ENCODE measurements around the gene DCST1.
"Not testable (repeated sequence)": the region's sequence is repeated elsewhere in the genome, so short reads cannot be mapped to it uniquely, and the experiment has no call there.

The DCST1 gene

DNA sequence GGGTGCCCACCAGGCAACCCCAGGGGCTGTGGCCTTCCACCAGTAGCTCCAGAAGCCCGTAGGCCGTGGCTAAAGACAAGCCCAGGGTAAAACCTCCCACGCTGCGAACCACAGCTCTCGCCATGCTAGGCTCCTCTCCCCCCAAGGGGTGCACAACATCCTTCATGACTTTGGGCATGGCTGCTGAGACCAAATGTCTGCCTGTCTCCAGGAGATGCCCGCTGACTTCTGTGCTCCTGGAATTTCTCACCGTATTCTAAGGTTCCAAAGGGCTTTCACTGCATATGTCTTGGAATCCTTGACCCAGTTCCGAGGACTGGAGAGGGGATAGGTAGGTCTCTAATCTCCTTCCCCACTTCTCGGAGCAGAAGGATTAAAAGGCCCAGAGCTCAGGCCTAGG is at the start of gene DCST1, which contains the start of gene DCST2:
Gene DCST1, plus strand, starts transcription at position 301 of the 400 bp plus-strand sequence. CDS start 213 bp downstream, outside the sequence.
Gene DCST2, minus strand, starts transcription at position 258 of the 400 bp plus-strand sequence. Its CDS starts 80 bp downstream, at position 178.
- DNase-seq: no peak

DNA sequence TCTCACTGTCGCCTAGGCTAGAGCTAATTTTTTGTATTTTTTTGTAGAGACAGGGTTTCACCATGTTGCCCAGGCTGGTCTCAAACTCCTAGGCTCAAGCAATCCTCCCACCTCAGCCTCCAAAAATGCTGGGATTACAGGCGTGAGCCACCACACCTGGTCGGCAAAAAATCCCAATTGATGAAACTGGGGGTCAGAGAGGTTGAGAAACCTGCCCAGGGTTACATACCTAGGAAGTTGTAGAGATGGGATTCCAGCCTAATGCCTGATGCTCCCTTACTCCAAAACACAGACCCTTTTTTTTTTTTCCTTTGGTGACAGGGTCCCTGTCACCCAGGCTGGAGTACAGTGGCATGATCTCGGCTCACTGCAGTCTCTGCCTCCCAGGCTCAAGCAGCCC is 46.9 kb upstream of the DCST1 start:
- DNase-seq: not testable (repeated sequence)

- DNase-seq: no peak
These were observed 46.3 kb upstream of the DCST1 start for GRCh38 chr1:154987326-154987725.

- DNase-seq: no peak
These were observed 45.3 kb upstream of the DCST1 start for GRCh38 chr1:154988058-154988954.

DNA sequence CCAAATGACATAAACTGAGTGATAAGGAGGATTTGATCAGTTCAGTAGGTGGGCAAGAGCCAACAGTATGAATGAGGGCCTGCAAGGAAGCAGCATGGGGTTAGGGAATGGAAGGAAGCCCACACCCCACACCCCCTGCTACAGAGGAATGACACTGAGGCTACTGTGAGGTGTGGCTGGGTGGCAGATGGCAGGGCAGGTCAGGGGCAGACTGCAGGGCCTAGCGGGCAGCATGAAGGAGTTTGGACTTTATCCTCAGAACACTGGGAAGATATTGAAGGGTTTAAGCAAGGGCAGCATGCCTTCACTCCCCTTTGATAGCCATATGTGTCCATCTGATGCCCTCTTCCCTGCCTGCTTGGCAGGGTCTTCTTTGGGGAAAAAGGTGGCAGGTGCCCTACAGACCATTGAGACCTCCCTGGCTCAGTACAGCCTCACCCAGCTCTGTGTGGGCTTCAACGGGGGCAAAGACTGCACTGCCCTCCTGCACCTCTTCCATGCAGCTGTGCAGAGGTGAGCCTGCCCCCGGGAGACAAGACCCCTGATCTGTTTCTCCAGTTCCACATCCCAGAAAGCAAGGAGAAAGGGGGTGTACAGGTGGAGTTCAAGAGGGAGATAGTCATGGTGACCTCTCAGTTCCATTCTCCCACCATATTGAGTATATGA is 44.3 kb upstream of the DCST1 start:
- no peak for DNase-seq

DNA sequence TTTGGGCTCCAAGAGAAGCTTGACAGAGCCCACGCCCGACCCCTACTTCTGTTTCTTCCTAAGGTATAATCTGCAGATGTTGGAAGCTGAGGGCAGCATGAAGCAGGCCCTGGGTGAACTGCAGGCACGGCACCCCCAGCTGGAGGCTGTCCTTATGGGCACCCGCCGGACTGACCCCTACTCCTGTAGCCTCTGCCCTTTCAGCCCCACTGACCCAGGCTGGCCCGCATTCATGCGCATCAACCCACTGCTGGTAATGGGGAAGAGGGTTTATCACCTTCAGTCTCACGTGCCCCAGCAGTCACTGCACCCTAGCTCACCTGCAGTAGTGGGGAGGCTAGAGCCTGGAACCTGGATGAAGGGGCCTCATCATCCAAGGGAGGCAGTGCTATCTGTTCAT is 43.3 kb upstream of the DCST1 start:
- no peak for DNase-seq

DNA sequence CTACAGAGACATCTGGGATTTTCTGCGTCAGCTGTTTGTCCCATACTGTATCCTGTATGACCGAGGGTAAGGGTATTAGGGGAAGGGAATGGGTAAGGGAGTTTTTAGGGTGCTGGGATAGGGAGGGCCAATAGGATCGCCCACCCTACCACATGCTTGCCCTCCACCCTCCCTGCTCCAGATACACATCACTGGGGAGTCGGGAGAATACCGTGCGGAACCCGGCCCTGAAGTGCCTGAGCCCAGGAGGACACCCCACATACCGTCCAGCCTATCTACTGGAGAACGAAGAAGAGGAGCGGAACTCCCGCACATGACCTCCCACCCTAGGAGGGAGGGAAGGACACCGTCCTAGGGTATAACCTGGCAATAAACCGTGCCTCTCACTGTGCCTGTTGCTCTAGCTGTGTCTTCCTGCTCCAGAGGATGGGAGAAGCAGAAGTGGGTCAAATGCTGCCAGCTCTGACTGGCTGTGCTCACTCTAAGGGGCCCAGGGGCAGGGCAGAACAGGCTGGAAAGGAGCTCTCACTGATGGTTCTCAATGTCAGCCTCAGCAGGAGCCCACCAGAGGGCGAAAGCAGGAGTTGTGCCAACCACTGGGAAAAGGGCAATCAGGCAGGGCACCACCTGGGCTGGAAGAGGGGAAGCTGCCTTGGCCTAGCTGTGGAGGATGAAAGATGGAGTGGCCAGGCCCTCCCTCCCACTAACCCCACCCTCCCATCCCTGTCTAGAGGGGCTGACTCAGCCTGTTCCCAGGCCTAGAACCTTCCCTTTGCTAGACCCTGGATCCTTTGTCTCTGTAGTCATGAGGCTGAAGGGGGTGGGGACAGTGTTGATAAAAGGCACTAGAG is 40.7 kb upstream of the DCST1 start:
- DNase-seq: no peak

DNA sequence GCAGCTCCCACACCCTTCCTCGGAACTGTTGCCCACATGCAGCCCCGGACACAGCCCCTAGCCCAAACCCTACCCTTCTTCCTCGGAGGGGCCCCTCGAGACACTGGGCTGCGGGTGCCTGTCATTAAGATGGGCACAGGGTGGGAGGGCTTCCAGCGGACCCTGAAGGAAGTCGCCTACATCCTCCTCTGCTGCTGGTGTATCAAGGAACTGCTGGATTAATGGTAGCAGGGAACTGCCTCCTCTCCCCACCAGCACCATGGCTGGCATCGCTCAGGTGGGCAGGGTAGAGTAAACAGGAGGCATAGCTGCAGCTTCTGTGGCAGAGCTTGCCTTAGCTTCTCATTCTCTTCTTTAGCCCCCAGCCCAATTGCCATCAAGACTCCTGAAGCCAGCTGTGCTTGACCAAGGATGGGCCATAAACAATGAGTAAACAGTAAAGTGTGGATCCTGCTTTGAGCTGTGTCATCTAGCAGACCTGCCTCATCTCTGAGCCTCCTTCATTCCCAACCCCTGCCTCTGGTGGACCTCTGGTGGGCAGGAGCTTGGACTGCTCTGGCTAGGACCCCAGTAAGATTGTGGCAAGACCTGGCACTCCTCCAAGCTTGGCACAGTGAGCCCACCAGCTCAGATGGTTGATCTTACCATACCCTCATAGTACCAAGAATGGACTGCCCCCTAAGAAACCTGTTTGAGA is 39.9 kb upstream of the DCST1 start, which contains the start of gene LENEP:
Gene LENEP, plus strand, starts transcription at position 15 of the 697 bp plus-strand sequence. Its CDS starts 22 bp downstream, at position 37.
- DNase-seq: no peak

DNA sequence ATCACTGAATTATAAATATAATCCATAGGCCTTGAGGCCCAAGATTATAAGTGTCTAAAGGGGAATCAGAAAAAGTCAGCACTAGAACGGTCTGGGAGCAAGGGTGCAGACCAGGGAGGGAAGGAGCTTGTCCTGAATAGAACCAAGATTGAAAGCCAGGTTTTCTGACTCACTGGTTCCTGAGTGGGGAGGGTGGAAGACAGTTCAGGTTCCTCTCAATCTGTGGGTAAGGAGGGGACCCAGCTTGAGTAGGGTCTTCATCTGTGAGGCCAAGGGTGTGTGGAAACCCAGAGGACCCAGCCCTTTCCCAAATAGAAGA is 39.4 kb upstream of the DCST1 start:
- DNase-seq: no peak

DNA sequence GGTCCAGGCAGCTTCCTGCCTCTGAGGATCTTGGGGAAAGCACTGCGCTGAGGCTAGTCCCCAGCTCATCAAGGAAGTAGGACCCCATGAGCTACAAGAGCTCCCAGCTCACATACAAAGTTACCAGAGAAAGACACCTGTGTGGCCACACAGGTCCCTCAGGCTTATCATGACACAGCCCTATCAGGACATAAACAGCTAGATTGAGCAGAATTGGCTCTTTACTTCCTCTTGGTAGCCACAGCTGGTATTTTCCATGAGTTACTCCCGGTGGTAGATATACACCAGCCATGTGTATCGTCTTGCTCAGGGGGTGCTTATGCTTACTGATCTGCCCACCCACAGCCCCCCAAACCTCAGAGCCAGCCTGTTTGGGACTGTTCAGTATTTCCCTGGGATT is 39.0 kb upstream of the DCST1 start:
- DNase-seq: no peak

- not testable (repeated sequence) for DNase-seq
These were observed 38.2 kb upstream of the DCST1 start for GRCh38 chr1:154995301-154995983.

DNA sequence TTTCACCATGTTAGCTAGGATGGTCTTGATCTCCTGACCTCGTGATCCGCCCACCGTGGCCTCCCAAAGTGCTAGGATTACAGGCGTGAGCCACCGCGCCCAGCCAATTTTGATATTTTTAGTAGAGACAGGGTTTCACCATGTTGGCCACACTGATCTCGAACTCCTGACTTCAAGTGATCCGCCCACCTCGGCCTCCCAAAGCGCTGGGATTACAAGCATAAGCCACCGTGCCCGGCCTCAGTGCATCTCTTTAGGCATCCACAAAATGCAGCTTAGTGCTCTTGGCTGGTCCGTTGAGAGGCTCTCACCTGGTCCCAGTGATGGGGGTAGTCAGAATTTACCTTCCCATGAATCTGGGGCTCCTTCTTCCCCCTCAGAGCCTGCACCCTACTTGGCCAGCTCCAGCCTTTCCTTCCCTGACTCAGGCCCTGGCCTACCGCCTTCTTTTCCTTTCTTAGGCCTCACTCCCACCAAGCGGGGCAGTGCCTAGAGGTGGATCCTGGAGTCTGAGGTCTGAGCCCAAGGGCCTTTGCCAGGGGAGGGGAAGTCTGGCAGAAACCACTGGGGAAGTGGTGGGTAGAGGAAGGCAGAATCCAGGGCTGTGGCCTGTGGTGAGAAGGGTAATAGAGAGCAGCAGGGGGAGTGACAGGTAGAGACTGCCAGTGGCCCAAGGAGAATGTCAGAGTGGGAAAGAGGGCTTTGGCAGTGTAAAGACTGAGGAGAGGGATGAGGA is 36.5 kb upstream of the DCST1 start:
- DNase-seq: no peak

- no peak for DNase-seq
These were observed 35.3 kb upstream of the DCST1 start for GRCh38 chr1:154998201-154998780.

DNA sequence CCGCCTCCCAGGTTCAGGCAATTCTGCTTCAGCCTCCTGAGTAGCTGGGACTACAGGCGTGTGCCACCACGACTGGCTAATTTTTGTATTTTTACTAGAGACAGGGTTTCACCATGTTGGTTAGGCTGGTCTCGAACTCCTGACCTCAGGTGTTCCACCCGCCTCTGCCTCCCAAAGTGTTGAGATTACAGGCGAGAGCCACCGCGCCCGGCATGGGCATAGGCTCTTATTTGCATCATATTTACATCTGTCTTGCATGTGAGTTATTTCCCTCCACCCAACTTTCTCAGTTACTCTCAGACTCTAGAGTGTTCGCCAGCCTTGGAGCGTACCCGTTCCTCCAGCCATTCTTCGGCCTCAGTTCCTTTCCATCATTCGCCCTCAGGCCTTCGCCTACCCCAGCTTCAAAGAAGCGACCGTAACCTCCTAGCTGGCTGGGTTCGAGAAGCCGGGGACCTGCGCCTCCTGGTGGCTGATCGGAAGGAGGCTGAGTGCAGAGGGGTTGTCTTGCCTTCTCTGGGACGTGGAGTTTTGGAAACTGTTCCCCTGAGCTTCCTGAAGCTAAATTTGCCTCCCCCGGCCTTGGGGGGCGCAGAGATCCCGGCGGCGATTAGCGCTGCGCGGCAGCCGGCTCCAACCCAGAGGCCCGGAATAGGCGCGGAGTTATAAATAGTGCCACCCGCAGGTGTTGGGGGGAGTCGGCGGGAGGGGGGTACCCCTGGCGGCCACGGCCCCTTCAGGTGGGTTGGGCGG is 34.6 kb upstream of the DCST1 start:
- peak; percentile 88 for DNase-seq

GRCh38 chr1:154999571-155000410 is 33.8 kb upstream of the DCST1 start:
- DNase-seq: peak; percentile 62

GRCh38 chr1:155000411-155000725 is 33.3 kb upstream of the DCST1 start:
- no peak for DNase-seq

DNA sequence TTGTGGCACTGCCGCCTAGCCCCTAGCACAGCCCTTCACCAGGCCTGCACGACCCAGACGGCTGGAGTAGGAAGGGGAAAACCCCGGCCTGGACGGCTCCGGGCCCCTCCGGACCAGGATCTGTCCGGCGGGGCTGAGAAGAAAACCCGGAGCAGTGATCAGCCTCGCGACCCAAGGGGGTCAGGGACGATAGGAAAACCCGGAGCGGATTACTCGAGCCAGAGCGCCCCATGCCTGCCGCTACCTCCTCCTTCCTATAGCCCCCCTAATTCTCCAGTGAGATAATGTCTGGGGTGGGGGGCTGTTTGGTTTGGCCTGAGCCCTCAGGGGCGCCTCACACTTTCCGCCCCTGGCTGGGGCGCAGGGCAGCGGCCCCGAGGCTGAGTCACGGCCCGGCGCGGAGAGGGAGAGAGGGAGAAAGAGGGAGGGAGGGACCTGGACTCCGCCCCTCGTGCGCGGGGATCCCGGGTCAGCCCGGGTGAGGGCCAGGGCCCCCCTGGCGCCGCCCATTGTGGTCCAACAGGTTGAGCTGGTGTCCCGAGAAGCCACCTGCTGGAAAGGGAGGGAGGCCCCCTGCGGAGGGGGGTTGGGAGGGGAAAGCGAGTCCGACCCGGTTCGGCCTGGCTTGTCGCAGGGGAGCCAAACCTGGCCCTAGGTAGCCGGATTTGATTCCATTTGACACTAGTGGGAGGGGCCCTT is 32.7 kb upstream of the DCST1 start:
- DNase-seq: peak; percentile 88

GRCh38 chr1:155001425-155001674 is 32.3 kb upstream of the DCST1 start:
- DNase-seq: no peak
